NCI-H1930 (cell line): Measurements from ENCODE around the gene ALDH3A1.

Source experiments
- DNase-seq, 2 experiments: peaks; one replicate each; lab custom pipeline; 2025; lab: John Stamatoyannopoulos, UW

The ALDH3A1 gene

GRCh38 chr17:19703106-19703827, 44.8 kb downstream of the ALDH3A1 start:
- no peak for DNase-seq

DNA sequence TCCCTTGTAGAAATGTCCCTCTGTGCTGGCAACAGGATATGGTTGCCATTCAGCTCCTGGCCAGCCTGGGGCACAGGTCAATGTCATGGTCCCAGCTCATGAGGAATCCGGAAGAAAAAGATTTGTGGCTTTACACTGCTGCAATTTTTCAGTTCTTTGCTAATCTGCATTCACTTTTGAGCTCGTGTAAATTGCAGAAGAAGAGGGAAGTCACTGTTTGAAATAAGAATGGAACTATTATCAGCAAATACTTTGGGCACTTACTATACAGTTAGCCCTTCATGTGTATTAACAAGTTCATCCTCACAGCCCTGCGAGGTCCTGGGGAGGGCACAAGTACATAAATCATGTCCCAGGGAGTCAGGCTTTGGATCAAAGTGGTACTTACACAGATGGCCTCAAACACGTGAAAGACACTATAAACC, 45.9 kb downstream of the ALDH3A1 start:
- DNase-seq, result no peak
